Right forelimb (tissue), 1 donor: ENCODE measurements around the gene MYCN.
A peak's percentile ranks its signal among the peaks of the same experiment; 100 is the strongest.
"Not testable (repeated sequence)": the region's sequence is repeated elsewhere in the genome, so short reads cannot be mapped to it uniquely, and the experiment has no call there.

Source experiments
- DNase-seq: peaks from one replicate; pipeline ENCODE4 v3.0.0-alpha.2; 2018

Gene MYCN

GRCh38 chr2:15945909-15946705 lies 5.8 kb downstream of the MYCN start:
- DNase-seq = no peak

GRCh38 chr2:15946983-15947382 lies 6.6 kb downstream of the MYCN start:
- no peak for DNase-seq

- DNase-seq = no peak
Measured at GRCh38 chr2:15947431-15947830, 7.1 kb downstream of the MYCN start.

GRCh38 chr2:15948704-15948957 lies 8.3 kb downstream of the MYCN start:
- no peak for DNase-seq

GRCh38 chr2:15949126-15949525 lies 8.8 kb downstream of the MYCN start:
- peak; percentile 10 for DNase-seq

- no peak for DNase-seq
Measured at GRCh38 chr2:15949551-15949950, 9.2 kb downstream of the MYCN start.

- no peak for DNase-seq
Measured at GRCh38 chr2:15950088-15950952, 10.0 kb downstream of the MYCN start.

GRCh38 chr2:15951936-15952335 lies 11.6 kb downstream of the MYCN start:
- not testable (repeated sequence) for DNase-seq

- no peak for DNase-seq
Measured at GRCh38 chr2:15952451-15953146, 12.2 kb downstream of the MYCN start.

- no peak for DNase-seq
Measured at GRCh38 chr2:15953147-15953630, 12.8 kb downstream of the MYCN start.

GRCh38 chr2:15953891-15954680 lies 13.7 kb downstream of the MYCN start:
- DNase-seq = no peak

GRCh38 chr2:15954761-15955160 lies 14.4 kb downstream of the MYCN start:
- DNase-seq = no peak

- no peak for DNase-seq
Measured at GRCh38 chr2:15955232-15955988, 15.1 kb downstream of the MYCN start.

- DNase-seq = no peak
Measured at GRCh38 chr2:15956230-15956629, 15.9 kb downstream of the MYCN start.

GRCh38 chr2:15956751-15957736 lies 16.7 kb downstream of the MYCN start:
- no peak for DNase-seq

GRCh38 chr2:15957881-15958713 lies 17.7 kb downstream of the MYCN start:
- no peak for DNase-seq

- DNase-seq = no peak
Measured at GRCh38 chr2:15959331-15960153, 19.2 kb downstream of the MYCN start.

- not testable (repeated sequence) for DNase-seq
Measured at GRCh38 chr2:15960154-15960520, 19.8 kb downstream of the MYCN start.
